ENCODE data around the gene SCGB3A1. TPM values are rescaled to one million over a fixed set of nuclear protein-coding genes. Genes with fewer than 3 reads are reported as not detected.

Gene SCGB3A1
- total RNA-seq, 4 donors from 2014 or later, result not detected

- no peaks in the 10 kb centered on the region for H3K36me3 ChIP-seq
- intact Hi-C loops (cut with DNase I; ENCODE audit: low total_unique reads), result no loop called here
- in situ Hi-C loops (cut with MboI; ENCODE audit: low sequenced_read_pairs in 4 of 4), result no loop called here
- TF ChIP-seq POLR2A (IDR thresholded peaks at IDR 0.05) (no peak), CTCF (IDR thresholded peaks at IDR 0.05 in 4 of 5, conservative IDR thresholded peaks at IDR 0.05 in 1 of 5) (no peak)
- no peak overlapping the region for H3K27ac ChIP-seq
- no peaks in the 10 kb centered on the region for H3K9me3 ChIP-seq
- no peak overlapping the region for H3K4me3 ChIP-seq
- ATAC-seq (no peak), DNase-seq (no peak)
- peaks cover 0 to 3% (median 0%) of the 10 kb centered on the region in 3 donors for H3K27me3 ChIP-seq
- H3K4me1 ChIP-seq, result no peaks in the 10 kb centered on the region
Observed at GRCh38 chr5:180604271-180604670, 13.0 kb upstream of the SCGB3A1 start.

GRCh38 chr5:180603076-180603594 lies 11.8 kb upstream of the SCGB3A1 start:
- Histone ChIP-seq H3K27ac (no peak overlapping the region), H3K4me3 (no peak overlapping the region), H3K36me3 (no peaks in the 10 kb centered on the region), H3K27me3 (peaks cover 0 to 3% (median 0%) of the 10 kb centered on the region in 3 donors), H3K9me3 (no peaks in the 10 kb centered on the region), H3K4me1 (no peaks in the 10 kb centered on the region)
- TF ChIP-seq POLR2A (IDR thresholded peaks at IDR 0.05), result no peak
- TF ChIP-seq CTCF (IDR thresholded peaks at IDR 0.05 in 4 of 5, conservative IDR thresholded peaks at IDR 0.05 in 1 of 5), result no peak
- DNase-seq (no peak), ATAC-seq (no peak)
- in situ Hi-C loops (cut with MboI; ENCODE audit: low sequenced_read_pairs in 4 of 4), result no loop called here
- intact Hi-C loops (cut with DNase I; ENCODE audit: low total_unique reads), result no loop called here

GRCh38 chr5:180602481-180603075 lies 11.3 kb upstream of the SCGB3A1 start:
- in situ Hi-C loops (cut with MboI; ENCODE audit: low sequenced_read_pairs in 4 of 4), result no loop called here
- H3K4me3 ChIP-seq, result no peak overlapping the region
- DNase-seq (no peak), ATAC-seq (no peak)
- intact Hi-C loops (cut with DNase I; ENCODE audit: low total_unique reads), result no loop called here
- TF ChIP-seq POLR2A (IDR thresholded peaks at IDR 0.05) (no peak), CTCF (IDR thresholded peaks at IDR 0.05 in 4 of 5, conservative IDR thresholded peaks at IDR 0.05 in 1 of 5) (no peak)
- H3K27ac ChIP-seq, result no peak overlapping the region
- H3K4me1 ChIP-seq, result no peaks in the 10 kb centered on the region
- no peaks in the 10 kb centered on the region for H3K36me3 ChIP-seq
- no peaks in the 10 kb centered on the region for H3K9me3 ChIP-seq
- peaks cover 0 to 3% (median 0%) of the 10 kb centered on the region in 3 donors for H3K27me3 ChIP-seq

GRCh38 chr5:180601591-180602480 lies 10.5 kb upstream of the SCGB3A1 start:
- DNase-seq, result no peak
- ATAC-seq, result no peak
- Histone ChIP-seq H3K4me1 (no peaks in the 10 kb centered on the region), H3K4me3 (no peak overlapping the region), H3K27ac (no peak overlapping the region), H3K27me3 (peaks cover 0 to 3% (median 0%) of the 10 kb centered on the region in 3 donors), H3K36me3 (no peaks in the 10 kb centered on the region), H3K9me3 (no peaks in the 10 kb centered on the region)
- TF ChIP-seq CTCF (IDR thresholded peaks at IDR 0.05 in 4 of 5, conservative IDR thresholded peaks at IDR 0.05 in 1 of 5) (no peak), POLR2A (IDR thresholded peaks at IDR 0.05) (no peak)
- in situ Hi-C loops (cut with MboI; ENCODE audit: low sequenced_read_pairs in 4 of 4), result no loop called here
- intact Hi-C loops (cut with DNase I; ENCODE audit: low total_unique reads), result no loop called here
